GM23248 (cell line): ENCODE measurements around the gene SCO1. TPM values are rescaled to one million over a fixed set of nuclear protein-coding genes. Genes with fewer than 3 reads are reported as not detected.
A peak's percentile ranks its signal among the peaks of the same experiment; 100 is the strongest.

ENCODE experiments used
- DNase-seq: peaks from one replicate; pipeline ENCODE4 v3.0.0-alpha.2; 2015
- H2AFZ ChIP-seq: fragments of 200-600 bp; sonication (generic); 2 replicates; pipeline ENCODE4 v1.6.1; 2016; ENCODE audit warnings: antibody characterized with exemption
- H3F3A ChIP-seq: fragments of 200-600 bp; sonication (generic); 2 replicates; pipeline ENCODE4 v1.6.1; 2016; ENCODE audit warnings: mild to moderate bottlenecking, antibody characterized with exemption, mixed run types; ENCODE audit not compliant: insufficient read depth
- H3K27ac ChIP-seq: fragments of 200-600 bp; sonication (generic); 2 replicates; pipeline ENCODE4 v1.5.1; 2016; ENCODE audit warnings: mild to moderate bottlenecking
- H3K27me3 ChIP-seq: fragments of 200-600 bp; sonication (generic); replicated peaks from 2 replicates; pipeline ENCODE4 v1.6.1; 2016; ENCODE audit warnings: mild to moderate bottlenecking; ENCODE audit not compliant: insufficient read depth
- H3K36me3 ChIP-seq: fragments of 200-600 bp; sonication (generic); 2 replicates; pipeline ENCODE4 v1.6.1; 2016; ENCODE audit warnings: low read depth, mild to moderate bottlenecking
- H3K4me1 ChIP-seq: fragments of 200-600 bp; sonication (generic); 2 replicates; pipeline ENCODE4 v1.6.1; 2016; ENCODE audit warnings: mild to moderate bottlenecking; ENCODE audit not compliant: insufficient read depth
- H3K4me2 ChIP-seq: fragments of 200-600 bp; sonication (generic); one replicate; pipeline ENCODE4 v1.6.1; 2016; ENCODE audit warnings: mild to moderate bottlenecking; ENCODE audit not compliant: unreplicated experiment
- H3K4me3 ChIP-seq: fragments of 200-600 bp; sonication (generic); 2 replicates; pipeline ENCODE4 v1.5.1; 2016; ENCODE audit warnings: mild to moderate bottlenecking
- H3K79me2 ChIP-seq: fragments of 200-600 bp; sonication (generic); 2 replicates; pipeline ENCODE4 v1.6.1; 2016; ENCODE audit warnings: mild to moderate bottlenecking; ENCODE audit not compliant: insufficient read depth
- H3K9ac ChIP-seq: fragments of 200-600 bp; sonication (generic); 2 replicates; pipeline ENCODE4 v1.6.1; 2016; ENCODE audit warnings: mild to moderate bottlenecking
- H3K9me2 ChIP-seq: fragments of 200-600 bp; sonication (generic); 2 replicates; pipeline ENCODE4 v1.6.1; 2016; ENCODE audit warnings: mixed run types, mild to moderate bottlenecking, moderate library complexity; ENCODE audit not compliant: insufficient read depth
- H3K9me3 ChIP-seq: fragments of 200-600 bp; sonication (generic); one replicate; pipeline ENCODE4 v1.6.1; 2017; ENCODE audit warnings: low read depth
- H4K20me1 ChIP-seq: fragments of 200-600 bp; sonication (generic); 2 replicates; pipeline ENCODE4 v1.6.0; 2016; ENCODE audit not compliant: insufficient read depth
- EZH2 ChIP-seq: fragments of 200-600 bp; sonication (generic); IDR thresholded peaks from 2 replicates; pipeline ENCODE4 v1.6.1; 2018; ENCODE audit warnings: antibody characterized with exemption, mild to moderate bottlenecking; ENCODE audit not compliant: insufficient read depth, poor library complexity, severe bottlenecking
- EZH2phosphoT487 ChIP-seq: fragments of 200-600 bp; sonication (generic); IDR thresholded peaks from 2 replicates; pipeline ENCODE4 v1.6.1; 2018; ENCODE audit warnings: antibody characterized with exemption, moderate library complexity, mild to moderate bottlenecking, low read depth; ENCODE audit not compliant: insufficient read depth
- WGBS, 2 experiments: methylation state at CpG; one replicate each; pipeline ENCODE4 v1.1.6; 2015 to 2017; ENCODE audit warnings: low lambda C conversion rate in 2 of 2, low coverage in 1 of 2; ENCODE audit errors: missing lambda C conversion rate in 2 of 2; 5-methylcytosine and 5-hydroxymethylcytosine counted together
- in situ Hi-C: fragments of 300-500 bp; cut with MboI; formaldehyde crosslinking; loops from 2 replicates; pipeline ENCODE4 v1.15.0; 2020
- polyA plus RNA-seq: library from polyadenylated mRNA; unstranded; fragments of >200 nt; fragmentation: Nextera tagmentation; extraction: Ambion mirVana; gene quantifications from 2 replicates; pipeline ENCODE4 v1.2.1, GENCODE V29; 2016
- total RNA-seq: library from RNA; depleted of rRNA; stranded (reverse); fragments of >200 nt; shearing (Covaris generic); gene quantifications from 2 replicates; pipeline ENCODE4 v1.2.3, GENCODE V29; 2014

The SCO1 gene
- total and polyA plus RNA-seq, 2 experiments from 2014 or later: 25.6 to 40.4 TPM

- H3K27ac ChIP-seq: no peak overlapping the region
- no peak overlapping the region for H3K4me2 ChIP-seq
- no peak overlapping the region for H3K4me3 ChIP-seq
- H3K79me2 ChIP-seq: no peaks in the 10 kb centered on the region
- H3K36me3 ChIP-seq: no peaks in the 10 kb centered on the region
- H3K9me3 ChIP-seq: no peaks in the 10 kb centered on the region
- H3K9ac ChIP-seq: no peak overlapping the region
- no peak overlapping the region for H2AFZ ChIP-seq
- H3F3A ChIP-seq: peaks cover 14% of the 10 kb centered on the region; the same call in 1 of the 2 replicates
- TF ChIP-seq EZH2phosphoT487 (no peak), EZH2 (no peak)
- DNase-seq: no peak
- in situ Hi-C loops: no loop called here
- H3K4me1 ChIP-seq: peaks cover 21% of the 10 kb centered on the region
- 90 to 93% methylated on average over 6 of the region's 6 CpGs for WGBS, 2 experiments
- no peaks in the 10 kb centered on the region for H3K9me2 ChIP-seq
- H4K20me1 ChIP-seq: no peaks in the 10 kb centered on the region
- H3K27me3 ChIP-seq: peaks cover 3% of the 10 kb centered on the region; the same call in 1 of the 2 replicates
Measured at GRCh38 chr17:10742431-10742830, 45.1 kb upstream of the SCO1 start.

GRCh38 chr17:10741416-10742135 lies 44.2 kb upstream of the SCO1 start:
- DNase-seq: no peak
- Histone ChIP-seq H2AFZ (no peak overlapping the region), H3K27me3 (no peaks in the 10 kb centered on the region; the same call in 1 of the 2 replicates), H3K9ac (no peak overlapping the region), H3K9me3 (no peaks in the 10 kb centered on the region), H3K27ac (no peak overlapping the region), H3K4me3 (no peak overlapping the region), H3K4me1 (peaks cover 21% of the 10 kb centered on the region), H3K4me2 (no peak overlapping the region), H3K79me2 (no peaks in the 10 kb centered on the region), H3F3A (peaks cover 14% of the 10 kb centered on the region; the same call in 1 of the 2 replicates), H3K36me3 (no peaks in the 10 kb centered on the region), H4K20me1 (no peaks in the 10 kb centered on the region), H3K9me2 (no peaks in the 10 kb centered on the region)
- in situ Hi-C loops: no loop called here
- TF ChIP-seq EZH2phosphoT487 (no peak), EZH2 (no peak)
- 87 to 88% methylated on average over 10 of the region's 10 CpGs for WGBS, 2 experiments

GRCh38 chr17:10739386-10739785 lies 42.1 kb upstream of the SCO1 start:
- no peak overlapping the region for H2AFZ ChIP-seq
- no peak for DNase-seq

GRCh38 chr17:10738521-10739258 lies 41.4 kb upstream of the SCO1 start:
- Histone ChIP-seq H3K4me2 (no peak overlapping the region), H3K27me3 (no peaks in the 10 kb centered on the region; the same call in 1 of the 2 replicates), H3K36me3 (no peaks in the 10 kb centered on the region), H3K9me2 (no peaks in the 10 kb centered on the region), H3K9me3 (no peaks in the 10 kb centered on the region), H2AFZ (no peak overlapping the region), H3F3A (no peaks in the 10 kb centered on the region), H3K27ac (no peak overlapping the region), H3K4me1 (peaks cover 3% of the 10 kb centered on the region), H3K9ac (no peak overlapping the region), H3K4me3 (no peak overlapping the region), H3K79me2 (no peaks in the 10 kb centered on the region), H4K20me1 (no peaks in the 10 kb centered on the region)
- no peak for TF ChIP-seq EZH2phosphoT487
- no peak for TF ChIP-seq EZH2
- peak; percentile 22 for DNase-seq
- in situ Hi-C loops: loop anchor here (5.0 kb wide), 1 partner anchor 109 kb away; no protein-coding TSS in a partner anchor
- WGBS, 2 experiments: 24 to 32% methylated on average over 4 to 5 of the region's 5 CpGs

More at GRCh38 chr17:10739386-10739785, 42.1 kb upstream of the SCO1 start:
- Histone ChIP-seq H3K9ac (no peak overlapping the region), H3K79me2 (no peaks in the 10 kb centered on the region), H3K4me3 (no peak overlapping the region), H3K27me3 (no peaks in the 10 kb centered on the region; the same call in 1 of the 2 replicates), H3K9me3 (no peaks in the 10 kb centered on the region), H3K36me3 (no peaks in the 10 kb centered on the region), H4K20me1 (no peaks in the 10 kb centered on the region), H3K27ac (no peak overlapping the region), H3F3A (peaks cover 6% of the 10 kb centered on the region; the same call in 1 of the 2 replicates), H3K4me1 (peaks cover 8% of the 10 kb centered on the region), H3K4me2 (no peak overlapping the region), H3K9me2 (no peaks in the 10 kb centered on the region)
- TF ChIP-seq EZH2phosphoT487 (no peak), EZH2 (no peak)
- in situ Hi-C loops: loop anchor here (5.0 kb wide), 1 partner anchor 108 kb away; no protein-coding TSS in a partner anchor
- WGBS, 2 experiments: 84 to 89% methylated on average over 5 of the region's 5 CpGs
